ENCODE data around the gene TBX6. TPM values are rescaled to one million over a fixed set of nuclear protein-coding genes. Genes with fewer than 3 reads are reported as not detected.

TBX6 gene
- total RNA-seq, 2 experiments from 2014 or later: 1.5 to 1.7 TPM

DNA sequence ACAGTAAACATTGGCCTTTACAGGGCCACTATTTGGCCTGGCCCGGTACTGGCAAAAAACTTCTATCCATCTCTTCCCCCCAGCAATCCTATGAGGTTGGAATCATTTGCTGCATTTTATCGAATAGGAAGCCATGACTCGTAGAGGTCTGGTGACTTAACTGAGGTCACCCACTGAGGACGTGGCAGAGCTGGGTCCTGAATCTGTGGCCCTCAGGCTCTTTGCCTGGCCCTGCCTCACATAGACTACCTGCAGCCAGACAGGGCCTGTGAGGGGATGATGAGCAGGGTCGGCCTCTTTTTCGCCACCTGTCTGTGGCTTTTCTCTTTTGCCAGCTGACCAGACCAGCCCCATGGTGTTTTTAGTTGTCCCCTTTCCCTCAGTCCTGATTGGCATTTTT, 14.1 kb downstream of the TBX6 start:
- CTCF ChIA-PET: interaction anchor here (0.8 to 3.1 kb wide), 3 partner anchors 13 to 15 kb away, joined by 3 to 25 read pairs (median 4); partner anchors contain the start of gene TBX6
- POLR2A ChIA-PET: interaction anchor here (0.6 to 5.0 kb wide), 3 partner anchors 12 to 369 kb away, joined by 4 to 28 read pairs (median 12); partner anchors contain the start of genes ALDOA and TBX6

DNA sequence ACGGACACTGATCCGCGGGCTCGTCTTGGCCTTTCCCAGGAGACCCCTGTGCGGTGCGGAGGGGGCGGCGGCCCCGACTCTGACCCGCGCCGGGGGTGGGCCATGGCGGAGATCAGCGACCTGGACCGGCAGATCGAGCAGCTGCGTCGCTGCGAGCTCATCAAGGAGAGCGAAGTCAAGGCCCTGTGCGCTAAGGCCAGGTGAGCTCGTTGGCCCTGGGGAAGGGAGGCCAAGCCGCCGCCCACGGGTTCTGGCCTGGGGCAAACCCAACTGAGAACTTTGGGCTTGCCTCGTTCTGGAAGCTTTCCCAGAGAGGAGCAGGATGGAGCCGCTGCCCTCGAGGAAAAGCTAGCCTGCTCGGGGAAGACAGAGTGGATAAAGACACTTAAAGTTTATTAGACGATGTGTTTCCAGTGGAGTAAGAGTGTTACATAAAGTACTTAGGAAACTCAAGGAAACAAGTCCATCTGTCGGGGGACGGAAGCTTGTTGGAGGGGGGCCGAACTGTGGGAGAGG, 15.4 kb downstream of the TBX6 start:
- POLR2A ChIA-PET: interaction anchor here (1.0 to 5.0 kb wide), 3 partner anchors 10 to 16 kb away, joined by 3 to 28 read pairs (median 3); partner anchors contain the start of genes ALDOA and TBX6
- CTCF ChIA-PET: interaction anchor here (0.6 to 3.1 kb wide), 6 partner anchors 11 to 582 kb away, joined by 3 to 25 read pairs (median 3); partner anchors contain the start of genes FBRS and TBX6

DNA sequence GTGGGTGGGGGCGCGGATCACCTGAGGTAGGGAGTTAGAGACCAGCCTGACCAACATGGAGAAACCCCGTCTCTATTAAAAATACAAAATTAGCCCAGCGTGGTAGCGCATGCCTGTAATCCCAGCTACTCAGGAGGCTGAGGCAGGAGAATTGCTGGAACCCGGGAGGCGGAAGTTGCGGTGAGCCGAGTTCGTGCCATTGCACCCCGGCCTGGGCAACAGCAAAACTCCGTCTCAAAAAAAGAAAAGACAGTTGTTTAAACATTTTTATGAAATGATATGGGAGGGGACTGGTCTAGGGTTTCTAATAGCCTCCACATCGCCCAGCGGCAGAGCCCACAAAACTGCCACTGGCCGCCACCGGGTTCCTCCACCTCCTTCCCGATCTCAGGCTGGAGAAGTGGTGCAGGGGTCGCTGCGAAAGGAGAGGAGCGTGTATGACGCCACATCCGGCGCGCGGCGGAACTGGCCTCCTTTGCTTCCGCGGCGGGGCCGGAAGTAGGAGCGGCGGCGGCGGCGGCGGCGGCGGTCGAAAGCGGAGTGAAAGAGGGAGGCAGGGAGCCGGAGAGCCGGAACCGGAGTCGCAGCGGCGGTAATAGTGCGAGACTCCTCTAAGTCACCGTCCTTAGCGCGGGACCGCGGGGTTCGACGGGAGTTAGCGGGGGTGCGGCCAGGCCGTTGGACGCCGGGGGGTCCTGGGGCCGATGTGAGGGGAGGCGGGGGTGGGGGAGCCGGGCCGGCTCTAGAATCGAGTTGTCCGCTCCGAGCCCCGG, 16.0 kb downstream of the TBX6 start, which contains the start of gene PPP4C:
TSS of gene PPP4C (plus strand) at position 492 of the 773 bp plus-strand sequence. CDS start 384 bp downstream, outside the sequence.
- ChIA-PET CTCF (interaction anchor here (0.7 to 3.1 kb wide), 5 partner anchors 10 to 20 kb away, joined by 3 to 25 read pairs (median 3); partner anchors contain the start of gene TBX6), POLR2A (interaction anchor here (1.0 to 5.0 kb wide), 4 partner anchors 10 to 17 kb away, joined by 3 to 28 read pairs (median 3); partner anchors contain the start of genes ALDOA and TBX6)

DNA sequence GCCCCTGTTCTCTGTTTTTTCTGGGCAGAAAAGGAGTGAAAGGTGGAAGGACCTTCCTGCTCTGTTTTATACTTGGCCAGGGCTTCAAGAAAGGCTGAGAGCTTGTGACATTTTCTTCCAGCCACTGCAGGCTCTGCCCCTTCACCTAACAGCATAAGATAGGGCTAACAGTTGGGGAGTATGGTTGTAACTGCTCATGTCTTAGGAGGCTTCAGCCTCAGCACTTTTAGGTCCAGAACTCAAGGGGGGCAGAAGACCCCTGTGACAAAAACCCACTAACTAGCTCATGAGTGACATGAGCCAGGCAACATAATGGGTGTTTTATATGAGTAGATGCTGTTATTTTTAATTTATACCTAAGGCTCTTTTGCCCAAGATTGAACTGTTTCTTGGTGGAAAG, 21.2 kb downstream of the TBX6 start:
- POLR2A ChIA-PET: interaction anchor here (0.7 kb wide), 1 partner anchor 270 kb away, joined by 3 read pairs; no protein-coding TSS in a partner anchor
- CTCF ChIA-PET: no interaction called here

DNA sequence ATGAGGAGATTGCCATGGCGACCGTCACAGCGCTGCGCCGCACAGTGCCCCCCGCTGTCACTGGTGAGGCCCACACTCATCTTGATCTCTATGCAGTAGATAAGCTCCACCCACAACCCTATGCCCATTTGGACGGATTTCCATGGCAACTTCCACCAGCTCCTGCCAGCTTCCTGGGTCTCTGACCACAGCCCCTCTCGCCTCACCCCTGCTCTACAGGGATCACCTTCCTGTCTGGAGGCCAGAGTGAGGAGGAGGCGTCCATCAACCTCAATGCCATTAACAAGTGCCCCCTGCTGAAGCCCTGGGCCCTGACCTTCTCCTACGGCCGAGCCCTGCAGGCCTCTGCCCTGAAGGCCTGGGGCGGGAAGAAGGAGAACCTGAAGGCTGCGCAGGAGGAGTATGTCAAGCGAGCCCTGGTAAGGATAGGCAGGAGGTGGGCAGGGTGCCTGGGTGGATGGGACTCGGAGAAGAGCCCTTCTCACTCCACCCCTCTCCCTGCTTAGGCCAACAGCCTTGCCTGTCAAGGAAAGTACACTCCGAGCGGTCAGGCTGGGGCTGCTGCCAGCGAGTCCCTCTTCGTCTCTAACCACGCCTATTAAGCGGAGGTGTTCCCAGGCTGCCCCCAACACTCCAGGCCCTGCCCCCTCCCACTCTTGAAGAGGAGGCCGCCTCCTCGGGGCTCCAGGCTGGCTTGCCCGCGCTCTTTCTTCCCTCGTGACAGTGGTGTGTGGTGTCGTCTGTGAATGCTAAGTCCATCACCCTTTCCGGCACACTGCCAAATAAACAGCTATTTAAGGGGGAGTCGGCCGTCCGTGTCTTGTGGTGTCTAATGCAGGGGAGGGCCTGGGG, 21.9 kb downstream of the TBX6 start:
- ChIA-PET POLR2A (interaction anchor here (0.7 kb wide), 1 partner anchor 269 kb away, joined by 3 read pairs; no protein-coding TSS in a partner anchor), CTCF (no interaction called here)

DNA sequence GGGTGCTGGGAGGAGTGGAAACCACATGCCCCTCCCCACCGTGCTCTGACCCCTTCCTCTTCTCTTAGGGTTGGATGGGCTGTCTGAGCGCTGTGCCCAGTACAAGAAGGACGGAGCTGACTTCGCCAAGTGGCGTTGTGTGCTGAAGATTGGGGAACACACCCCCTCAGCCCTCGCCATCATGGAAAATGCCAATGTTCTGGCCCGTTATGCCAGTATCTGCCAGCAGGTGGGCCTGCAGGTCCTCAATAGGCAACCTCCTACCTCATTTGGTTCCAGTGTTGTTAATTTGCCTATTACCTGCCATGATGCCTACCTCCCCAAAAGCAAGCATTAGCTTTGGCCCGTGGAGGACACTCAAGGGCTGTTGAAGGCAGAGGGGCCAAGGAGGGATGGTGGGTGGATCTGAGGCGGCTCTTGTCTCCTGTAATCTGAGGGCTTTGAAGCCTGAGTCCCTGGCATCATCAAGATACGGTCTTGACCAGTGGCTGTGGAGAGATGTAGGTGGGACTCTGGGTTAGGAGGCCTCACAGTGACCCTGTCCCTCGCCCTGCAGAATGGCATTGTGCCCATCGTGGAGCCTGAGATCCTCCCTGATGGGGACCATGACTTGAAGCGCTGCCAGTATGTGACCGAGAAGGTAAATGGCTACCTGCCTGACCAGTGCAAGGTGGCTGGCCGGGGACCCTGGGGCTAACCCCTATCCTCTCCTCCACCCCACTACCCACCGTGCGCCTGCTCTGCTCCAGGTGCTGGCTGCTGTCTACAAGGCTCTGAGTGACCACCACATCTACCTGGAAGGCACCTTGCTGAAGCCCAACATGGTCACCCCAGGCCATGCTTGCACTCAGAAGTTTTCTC, 22.7 kb downstream of the TBX6 start:
- POLR2A ChIA-PET: interaction anchor here (0.6 kb wide), 2 partner anchors 12 to 113 kb away, joined by 5 to 7 read pairs; no protein-coding TSS in a partner anchor
- CTCF ChIA-PET: interaction anchor here (0.6 to 1.1 kb wide), 2 partner anchors 23 to 86 kb away, joined by 3 to 5 read pairs; partner anchors contain the start of gene TBX6

DNA sequence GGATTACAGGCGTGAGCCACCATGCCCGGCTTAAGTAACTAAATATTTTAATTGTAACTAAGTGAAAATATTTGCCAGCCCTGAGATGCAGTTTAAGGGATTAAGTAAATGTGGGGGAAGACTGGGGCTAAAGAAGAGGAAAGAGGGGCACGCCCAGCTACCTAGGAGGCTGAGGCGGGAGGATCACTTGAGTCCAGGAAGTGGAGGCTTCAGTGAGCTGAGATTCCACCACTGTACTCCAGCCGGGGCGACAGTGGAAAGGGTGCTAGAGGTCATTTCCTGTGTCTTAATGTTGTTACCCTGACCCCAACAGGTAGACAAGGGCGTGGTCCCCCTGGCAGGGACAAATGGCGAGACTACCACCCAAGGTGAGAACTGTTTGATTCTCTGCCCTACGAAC, 23.4 kb downstream of the TBX6 start:
- POLR2A ChIA-PET: interaction anchor here (0.6 kb wide), 1 partner anchor 12 kb away, joined by 5 read pairs; no protein-coding TSS in a partner anchor

DNA sequence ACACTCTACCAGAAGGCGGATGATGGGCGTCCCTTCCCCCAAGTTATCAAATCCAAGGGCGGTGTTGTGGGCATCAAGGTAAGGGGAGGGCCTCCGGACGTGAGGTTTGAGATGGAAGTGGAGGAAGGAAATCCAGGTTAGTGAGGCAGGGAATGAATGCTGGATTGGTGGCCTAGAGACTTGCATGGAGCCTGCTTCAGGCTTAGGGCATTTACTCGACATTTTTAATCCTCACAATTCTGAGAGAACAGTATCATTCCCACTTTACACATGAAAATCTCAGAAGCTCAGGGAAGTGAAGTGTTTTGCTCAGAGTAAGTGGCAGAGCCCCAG, 24.2 kb downstream of the TBX6 start:
- CTCF ChIA-PET: interaction anchor here (2.1 kb wide), 1 partner anchor 24 kb away, joined by 10 read pairs; the partner anchor contains the start of gene TBX6
- POLR2A ChIA-PET: interaction anchor here (1.4 to 3.2 kb wide), 2 partner anchors 9 to 25 kb away, joined by 6 to 28 read pairs; partner anchors contain the start of genes PPP4C and TBX6

More for the DNA sequence above, 23.4 kb downstream of the TBX6 start:
- CTCF ChIA-PET: interaction anchor here (0.6 to 2.1 kb wide), 3 partner anchors 23 to 87 kb away, joined by 3 to 10 read pairs (median 5); partner anchors contain the start of gene TBX6

DNA sequence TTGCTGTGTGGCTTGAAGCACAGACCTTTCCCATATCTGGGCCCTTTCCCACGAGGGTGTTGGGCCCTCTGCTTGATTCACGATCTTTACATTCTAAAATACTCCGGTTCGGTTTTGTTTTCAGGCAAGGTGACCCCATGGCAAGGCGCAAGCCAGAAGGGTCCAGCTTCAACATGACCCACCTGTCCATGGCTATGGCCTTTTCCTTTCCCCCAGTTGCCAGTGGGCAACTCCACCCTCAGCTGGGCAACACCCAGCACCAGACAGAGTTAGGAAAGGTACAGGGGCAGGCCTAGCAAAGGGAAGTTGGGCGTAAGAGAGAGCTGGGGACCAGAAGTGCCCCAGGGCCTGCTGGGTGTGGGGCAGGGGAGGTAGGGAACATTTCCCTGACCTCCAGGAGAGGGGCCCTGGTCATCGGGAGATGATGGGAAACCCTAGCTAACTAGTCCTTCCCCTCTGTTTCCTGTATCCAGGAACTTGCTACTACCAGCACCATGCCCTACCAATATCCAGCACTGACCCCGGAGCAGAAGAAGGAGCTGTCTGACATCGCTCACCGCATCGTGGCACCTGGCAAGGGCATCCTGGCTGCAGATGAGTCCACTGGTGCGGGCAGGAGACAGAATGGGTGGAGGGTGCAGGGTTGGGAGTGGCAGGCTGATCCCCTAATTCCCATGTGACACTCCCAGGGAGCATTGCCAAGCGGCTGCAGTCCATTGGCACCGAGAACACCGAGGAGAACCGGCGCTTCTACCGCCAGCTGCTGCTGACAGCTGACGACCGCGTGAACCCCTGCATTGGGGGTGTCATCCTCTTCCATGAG, 24.8 kb downstream of the TBX6 start:
- ChIA-PET CTCF (interaction anchor here (0.6 to 2.1 kb wide), 3 partner anchors 14 to 376 kb away, joined by 3 to 10 read pairs (median 3); partner anchors contain the start of gene TBX6), POLR2A (interaction anchor here (1.1 to 3.2 kb wide), 3 partner anchors 10 to 119 kb away, joined by 3 to 28 read pairs (median 6); partner anchors contain the start of genes PPP4C and TBX6)

DNA sequence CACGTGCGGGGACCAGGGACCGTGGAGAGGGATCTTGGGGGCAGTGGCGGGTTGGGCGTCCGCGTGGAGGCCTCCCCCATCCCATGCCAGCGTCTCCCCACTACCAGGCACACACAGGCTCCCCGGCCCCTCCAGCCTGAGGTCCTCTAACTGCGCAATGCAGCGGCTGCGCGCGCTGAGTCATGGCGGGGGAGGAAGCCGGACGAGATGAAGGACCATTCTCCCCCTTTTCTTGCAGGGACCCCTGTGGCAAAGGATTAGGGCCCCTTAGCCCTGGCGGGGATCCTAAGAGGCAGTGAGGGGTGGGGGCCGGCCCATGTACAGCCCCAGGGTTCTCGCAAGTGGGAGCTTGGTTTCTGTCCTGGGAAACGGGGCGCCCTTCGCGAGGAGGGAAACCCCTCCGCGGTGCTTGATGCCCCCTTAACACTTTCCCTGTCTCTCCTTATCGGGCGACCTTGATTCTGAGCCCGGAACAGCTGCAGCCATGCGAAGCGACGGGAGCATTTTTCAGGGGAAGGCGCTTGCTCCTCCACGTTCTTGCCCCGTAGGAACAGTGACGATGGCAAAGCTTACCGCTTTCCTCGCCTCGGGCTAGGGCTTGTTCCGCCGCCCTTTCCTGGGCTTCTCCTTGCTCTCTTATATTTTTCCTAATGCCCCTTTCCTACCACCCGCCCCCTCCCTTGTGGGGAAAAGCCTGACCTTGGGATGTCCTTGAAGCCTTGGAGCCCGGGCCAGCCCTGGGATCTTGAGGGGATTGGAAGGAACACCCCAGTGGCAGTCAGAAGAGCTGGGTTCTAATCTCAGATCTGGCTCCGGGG, 25.6 kb downstream of the TBX6 start:
- ChIA-PET CTCF (interaction anchor here (0.6 to 2.3 kb wide), 6 partner anchors 9 to 375 kb away, joined by 3 to 10 read pairs (median 3); partner anchors contain the start of gene TBX6), POLR2A (interaction anchor here (0.9 to 3.2 kb wide), 11 partner anchors 10 to 259 kb away, joined by 3 to 28 read pairs (median 5); partner anchors contain the start of genes ASPHD1, PPP4C, TAOK2 and TBX6)

DNA sequence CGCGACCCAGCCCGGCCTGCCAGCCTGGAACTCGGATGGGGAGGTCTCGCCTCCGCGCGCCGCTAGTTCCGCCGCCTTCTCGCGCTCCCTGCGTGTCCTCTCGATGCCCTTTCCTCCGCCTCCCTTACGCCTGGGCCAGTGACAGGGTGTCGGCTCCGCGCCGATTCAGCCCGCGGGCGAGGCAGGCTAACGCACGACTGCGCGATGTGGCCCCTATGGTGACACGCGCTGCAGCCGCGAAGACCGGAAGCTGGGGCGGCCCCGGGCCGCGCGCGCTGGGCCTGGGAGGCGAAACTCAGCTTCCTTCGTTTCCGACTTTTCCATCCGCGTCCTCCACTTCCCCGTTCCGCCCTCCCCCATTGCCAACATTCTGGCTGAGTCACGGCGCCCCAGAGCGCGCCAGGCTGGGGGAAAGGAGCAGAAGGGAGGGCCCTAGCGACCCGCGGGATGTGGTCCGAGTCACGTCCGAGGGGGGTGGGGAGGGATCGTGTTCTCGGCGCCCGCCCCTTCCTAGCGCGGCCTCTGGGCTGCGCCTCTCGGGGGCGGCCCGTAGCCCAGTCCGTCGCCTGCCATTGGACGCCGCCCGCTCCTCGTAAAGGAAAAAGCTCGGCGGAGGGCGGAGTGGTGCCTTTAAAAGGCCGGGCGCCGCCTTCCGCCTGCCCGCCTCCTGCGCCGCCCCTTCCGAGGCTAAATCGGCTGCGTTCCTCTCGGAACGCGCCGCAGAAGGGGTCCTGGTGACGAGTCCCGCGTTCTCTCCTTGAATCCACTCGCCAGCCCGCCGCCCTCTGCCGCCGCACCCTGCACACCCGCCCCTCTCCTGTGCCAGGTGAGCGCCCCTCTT, 26.4 kb downstream of the TBX6 start, which contains the start of gene ALDOA:
TSS of gene ALDOA (plus strand) at position 659 of the 841 bp plus-strand sequence. CDS start 1,138 bp downstream, outside the sequence.
- ChIA-PET CTCF (interaction anchor here (0.7 to 2.3 kb wide), 5 partner anchors 10 to 122 kb away, joined by 3 to 9 read pairs (median 3); partner anchors contain the start of gene TBX6), POLR2A (interaction anchor here (0.5 to 3.2 kb wide), 13 partner anchors 10 to 258 kb away, joined by 3 to 28 read pairs (median 4); partner anchors contain the start of genes ASPHD1, PPP4C, TAOK2 and TBX6)

DNA sequence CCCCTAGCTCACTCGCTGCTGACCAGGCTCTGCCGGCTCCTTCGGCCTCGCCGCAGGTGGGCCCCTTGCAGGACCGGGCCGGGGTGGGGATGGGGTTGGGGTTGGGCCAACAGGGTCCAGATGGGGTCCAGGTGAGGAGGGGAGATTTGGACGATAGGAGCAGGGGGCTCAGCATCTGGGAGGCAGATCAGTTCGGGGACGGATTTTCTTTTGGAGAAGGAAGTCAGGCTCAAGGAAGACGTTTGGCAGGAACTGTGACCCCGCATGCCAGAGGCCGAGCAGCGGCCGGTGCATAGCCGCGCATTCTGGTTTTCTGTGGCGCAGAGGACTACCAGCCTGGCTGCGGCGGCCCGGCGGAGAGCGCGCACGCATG, 27.0 kb downstream of the TBX6 start:
- POLR2A ChIA-PET: interaction anchor here (0.5 to 3.2 kb wide), 9 partner anchors 9 to 305 kb away, joined by 4 to 28 read pairs (median 5); partner anchors contain the start of genes PPP4C, TAOK2 and TBX6
- CTCF ChIA-PET: interaction anchor here (0.6 to 2.3 kb wide), 4 partner anchors 9 to 123 kb away, joined by 3 to 9 read pairs (median 4); partner anchors contain the start of gene TBX6

DNA sequence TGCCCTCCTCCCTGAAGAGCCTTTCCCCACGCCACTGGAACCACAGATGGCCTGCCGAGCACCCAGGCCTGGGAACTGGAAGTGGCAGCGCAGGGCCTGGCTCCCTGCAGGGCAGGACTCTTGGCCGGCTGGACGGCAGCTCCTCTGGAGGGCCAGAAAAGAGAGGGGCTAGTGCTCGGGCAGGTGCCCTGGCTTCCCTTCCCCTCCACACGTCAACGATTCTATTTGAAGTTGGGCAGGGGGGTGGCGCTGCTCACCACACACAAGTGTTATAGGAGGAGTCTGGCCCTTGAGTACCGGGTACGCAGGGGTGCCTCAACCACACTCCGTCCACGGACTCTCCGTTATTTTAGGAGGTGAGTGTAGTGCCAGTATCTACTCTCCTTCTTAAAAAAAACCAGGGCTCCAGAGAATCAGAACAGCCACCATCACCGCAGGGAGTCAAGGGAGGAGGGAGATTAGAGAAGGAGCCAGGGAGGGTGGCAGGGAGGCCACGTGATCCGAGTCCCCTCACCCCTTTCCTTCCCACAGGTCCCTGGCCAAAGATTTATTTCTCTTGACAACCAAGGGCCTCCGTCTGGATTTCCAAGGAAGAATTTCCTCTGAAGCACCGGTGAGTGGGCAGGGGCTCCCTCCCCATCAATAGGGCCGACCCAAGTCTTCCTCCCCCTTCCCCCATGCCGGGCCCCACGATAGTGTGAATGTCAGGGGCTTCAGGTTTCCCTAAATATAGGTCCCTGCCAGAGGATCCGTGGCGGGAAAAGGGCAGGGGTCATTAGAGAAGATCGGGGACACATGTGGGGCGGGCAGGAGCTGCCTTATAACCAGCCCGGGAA, 27.6 kb downstream of the TBX6 start:
- ChIA-PET CTCF (interaction anchor here (0.6 to 2.3 kb wide), 8 partner anchors 9 to 363 kb away, joined by 3 to 9 read pairs (median 3); partner anchors contain the start of genes PPP4C and TBX6), POLR2A (interaction anchor here (0.6 to 3.2 kb wide), 7 partner anchors 11 to 306 kb away, joined by 3 to 28 read pairs (median 4); partner anchors contain the start of genes PAGR1, PPP4C and TBX6)

All from activated CD8-positive, alpha-beta memory T cell treated with anti-CD3 and anti-CD28 coated beads for 36 hours (primary cell).